Chondrocyte (in vitro differentiated cells): Measurements from ENCODE around the gene KRT3. TPM values are rescaled to one million over a fixed set of nuclear protein-coding genes. Genes with fewer than 3 reads are reported as not detected.

Source experiments
- DNase-seq: peaks from one replicate; pipeline ENCODE4 v3.0.0; 2021; ENCODE audit warnings: mixed read lengths, low spot score
- H3K27ac Mint-ChIP-seq: one replicate; pipeline ENCODE4 v1.8.0; 2021; ENCODE audit warnings: mild to moderate bottlenecking, moderate library complexity, mixed read lengths; ENCODE audit not compliant: unreplicated experiment
- H3K27me3 Mint-ChIP-seq: 2 replicates; pipeline ENCODE4 v1.8.0; 2021; ENCODE audit warnings: low read depth, mixed read lengths
- H3K36me3 Mint-ChIP-seq: 2 replicates; pipeline ENCODE4 v1.8.0; 2021; ENCODE audit warnings: low read depth, mixed read lengths
- H3K4me1 Mint-ChIP-seq: 2 replicates; pipeline ENCODE4 v1.8.0; 2021; ENCODE audit warnings: low read depth, mild to moderate bottlenecking, mixed read lengths
- H3K4me3 Mint-ChIP-seq: one replicate; pipeline ENCODE4 v1.8.0; 2021; ENCODE audit warnings: mild to moderate bottlenecking, moderate library complexity, mixed read lengths; ENCODE audit not compliant: unreplicated experiment
- H3K9me3 Mint-ChIP-seq: 2 replicates; pipeline ENCODE4 v1.8.0; 2021; ENCODE audit warnings: low read depth, mixed read lengths
- CTCF ChIP-seq: fragments of 200-600 bp; sonication (generic); IDR thresholded peaks from 2 replicates; pipeline ENCODE4 v1.5.0; 2021; ENCODE audit warnings: antibody characterized with exemption, mild to moderate bottlenecking, moderate library complexity
- total RNA-seq: library from RNA; stranded (reverse); gene quantifications from 3 replicates; pipeline ENCODE4 v1.2.1, GENCODE V29; 2021

Gene KRT3
- total RNA-seq, 1 donor from 2014 or later, result not detected

GRCh38 chr12:52815676-52816588 lies 20.0 kb upstream of the KRT3 start:
- H3K27ac Mint-ChIP-seq, result no peak overlapping the region

GRCh38 chr12:52815161-52815560 lies 19.2 kb upstream of the KRT3 start:
- no peak for DNase-seq
- Mint-ChIP-seq H3K27me3 (peaks cover 22% of the 10 kb centered on the region), H3K4me3 (no peak overlapping the region), H3K27ac (no peak overlapping the region), H3K4me1 (peaks cover 12% of the 10 kb centered on the region), H3K9me3 (no peaks in the 10 kb centered on the region), H3K36me3 (no peaks in the 10 kb centered on the region)
- no peak for TF ChIP-seq CTCF

More at GRCh38 chr12:52815676-52816588, 20.0 kb upstream of the KRT3 start:
- no peak overlapping the region for H3K4me3 Mint-ChIP-seq
- peaks cover 12% of the 10 kb centered on the region for H3K4me1 Mint-ChIP-seq
- no peak for DNase-seq
- peaks cover 18% of the 10 kb centered on the region for H3K27me3 Mint-ChIP-seq
- H3K36me3 Mint-ChIP-seq, result no peaks in the 10 kb centered on the region
- no peaks in the 10 kb centered on the region for H3K9me3 Mint-ChIP-seq
- no peak for TF ChIP-seq CTCF

- H3K36me3 Mint-ChIP-seq, result no peaks in the 10 kb centered on the region
- H3K4me1 Mint-ChIP-seq, result peaks cover 12% of the 10 kb centered on the region
- H3K27me3 Mint-ChIP-seq, result peaks cover 24% of the 10 kb centered on the region
- TF ChIP-seq CTCF, result no peak
- H3K27ac Mint-ChIP-seq, result no peak overlapping the region
- H3K9me3 Mint-ChIP-seq, result no peaks in the 10 kb centered on the region
- no peak overlapping the region for H3K4me3 Mint-ChIP-seq
- DNase-seq, result no peak
These were observed 18.8 kb upstream of the KRT3 start for GRCh38 chr12:52814710-52815155.

GRCh38 chr12:52813885-52814709 lies 18.2 kb upstream of the KRT3 start, which contains the start of gene KRT4:
TSS of gene KRT4 (minus strand) at chr12:52814116. CDS start at chr12:52814058, 58 bp downstream.
- H3K4me1 Mint-ChIP-seq, result peaks cover 12% of the 10 kb centered on the region
- peak within 1 kb of the TSS; percentile 73 for H3K27ac Mint-ChIP-seq
- DNase-seq, result no peak
- H3K4me3 Mint-ChIP-seq, result no peak within 1 kb of the TSS
- no peaks in the 10 kb centered on the region for H3K36me3 Mint-ChIP-seq
- H3K9me3 Mint-ChIP-seq, result no peaks in the 10 kb centered on the region
- peaks cover 30% of the 10 kb centered on the region for H3K27me3 Mint-ChIP-seq
- TF ChIP-seq CTCF, result no peak

- no peaks in the 10 kb centered on the region for H3K9me3 Mint-ChIP-seq
- TF ChIP-seq CTCF, result no peak
- H3K36me3 Mint-ChIP-seq, result no peaks in the 10 kb centered on the region
- no peak overlapping the region for H3K4me3 Mint-ChIP-seq
- H3K4me1 Mint-ChIP-seq, result peaks cover 12% of the 10 kb centered on the region
- no peak for DNase-seq
- H3K27ac Mint-ChIP-seq, result no peak overlapping the region
- H3K27me3 Mint-ChIP-seq, result peaks cover 34% of the 10 kb centered on the region
These were observed 17.4 kb upstream of the KRT3 start for GRCh38 chr12:52813203-52813819.
